ENCODE results near the gene MORC4.

DNA sequence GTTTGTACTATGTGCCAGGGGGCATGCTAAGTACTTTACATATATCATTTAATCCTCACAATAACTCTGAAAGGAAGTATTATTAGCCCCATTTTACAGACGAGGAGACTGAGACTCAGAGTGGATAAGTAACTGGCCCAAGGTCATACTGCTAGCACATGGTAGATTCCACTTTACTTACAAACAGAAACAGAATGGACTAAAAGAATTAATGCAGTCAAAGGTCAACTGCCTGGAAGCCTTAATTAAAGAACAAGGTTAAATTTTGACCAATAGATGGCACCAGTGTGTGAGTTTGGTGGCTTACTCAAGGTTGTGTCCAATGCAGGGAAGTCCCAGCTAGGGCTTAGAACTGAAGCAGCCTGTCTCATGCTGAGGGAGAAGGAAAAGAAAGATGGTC, 101.5 kb downstream of the MORC4 start:
- TF ChIP-seq CTCF (IDR thresholded peaks at IDR 0.05 in 4 of 5, conservative IDR thresholded peaks at IDR 0.05 in 1 of 5) (peak in 2 of 5 experiments; percentile 24 to 31), POLR2A (IDR thresholded peaks at IDR 0.05) (no peak)
